Aorta (tissue), 5 donors: ENCODE results near the gene SSR1. TPM values are rescaled to one million over a fixed set of nuclear protein-coding genes. Genes with fewer than 3 reads are reported as not detected.
A peak's percentile ranks its signal among the peaks of the same experiment; 100 is the strongest.

Experiments used
- ATAC-seq: fragments of 200-7000 bp; cut with Tn5 transposase; one replicate; pipeline ENCODE4 v1.9.1; 2022; ENCODE audit warnings: moderate library complexity; ENCODE audit not compliant: low FRiP score
- DNase-seq, 2 donors: peaks; one replicate each; pipeline ENCODE4 v3.0.0-alpha.2; 2020
- H3K27ac ChIP-seq, 2 donors: one replicate each; pipeline ENCODE4 v1.5.1; 2013; ENCODE audit warnings: low read length in 2 of 2, mild to moderate bottlenecking in 2 of 2, moderate library complexity in 2 of 2, control low read depth in 1 of 2, inconsistent platforms in 1 of 2, low read depth in 1 of 2
- H3K27me3 ChIP-seq, 2 donors: one replicate each; pipeline ENCODE4 v1.6.1; 2013; ENCODE audit warnings: control low read depth in 1 of 2, low read length in 1 of 2, mild to moderate bottlenecking in 1 of 2, moderate library complexity in 1 of 2; ENCODE audit not compliant: insufficient read depth in 2 of 2, control insufficient read depth in 1 of 2
- H3K36me3 ChIP-seq, 2 donors: one replicate each; pipeline ENCODE4 v1.6.1; 2013; ENCODE audit warnings: control low read depth in 1 of 2, low read length in 1 of 2, mild to moderate bottlenecking in 1 of 2; ENCODE audit not compliant: insufficient read depth in 2 of 2, control insufficient read depth in 1 of 2
- H3K4me1 ChIP-seq, 2 donors: one replicate each; pipeline ENCODE4 v1.6.1; 2013; ENCODE audit warnings: low read length in 2 of 2, control low read depth in 1 of 2, mild to moderate bottlenecking in 1 of 2, moderate library complexity in 1 of 2; ENCODE audit not compliant: insufficient read depth in 2 of 2, control insufficient read depth in 1 of 2
- H3K4me3 ChIP-seq, 2 donors: one replicate each; pipeline ENCODE4 v1.5.1; 2013; ENCODE audit warnings: low read length in 2 of 2, control low read depth in 1 of 2, mild to moderate bottlenecking in 1 of 2
- H3K9me3 ChIP-seq: one replicate; pipeline ENCODE4 v1.6.1; 2013; ENCODE audit warnings: mild to moderate bottlenecking, low read length; ENCODE audit not compliant: control insufficient read depth
- WGBS, 2 donors: extraction: QIAGEN DNeasy Blood & Tissue Kit; methylation state at CpG; one replicate each; pipeline ENCODE4 v1.1.7; 2013; 5-methylcytosine and 5-hydroxymethylcytosine counted together
- intact Hi-C, 2 donors: fragments of 100-400 bp; cut with DNase I; formaldehyde crosslinking; loops; one replicate each; pipeline versions ENCODE4 v1.14.2 to v1.15.0; 2022
- polyA plus RNA-seq, 2 donors: library from polyadenylated mRNA; stranded (reverse); fragments of 200-250 nt; gene quantifications; one replicate each; pipeline ENCODE4 v1.2.3, GENCODE V29; 2013
- total RNA-seq, 2 donors: library from RNA; stranded (reverse); fragmentation: NEBNext Ultra II Directional; extraction: Animal tissue kit (Norgen Biotek cat#: 25700); gene quantifications; one replicate each; pipeline ENCODE4 v1.2.1, GENCODE V29; 2021
- donor health status: healthy with polysubstance abuse.
- donor health status: Bipolar disorder and iron deficiency.
- donor health status: DM: no; HTN: no; CAD: no.
- donor health status: DM: no; HTN: no; CAD: no.
- donor health status: DM: yes; HTN: yes; CAD: no.

Gene SSR1
- total and polyA plus RNA-seq, 4 donors, result 32.9 to 125 (median 76.7) TPM

DNA sequence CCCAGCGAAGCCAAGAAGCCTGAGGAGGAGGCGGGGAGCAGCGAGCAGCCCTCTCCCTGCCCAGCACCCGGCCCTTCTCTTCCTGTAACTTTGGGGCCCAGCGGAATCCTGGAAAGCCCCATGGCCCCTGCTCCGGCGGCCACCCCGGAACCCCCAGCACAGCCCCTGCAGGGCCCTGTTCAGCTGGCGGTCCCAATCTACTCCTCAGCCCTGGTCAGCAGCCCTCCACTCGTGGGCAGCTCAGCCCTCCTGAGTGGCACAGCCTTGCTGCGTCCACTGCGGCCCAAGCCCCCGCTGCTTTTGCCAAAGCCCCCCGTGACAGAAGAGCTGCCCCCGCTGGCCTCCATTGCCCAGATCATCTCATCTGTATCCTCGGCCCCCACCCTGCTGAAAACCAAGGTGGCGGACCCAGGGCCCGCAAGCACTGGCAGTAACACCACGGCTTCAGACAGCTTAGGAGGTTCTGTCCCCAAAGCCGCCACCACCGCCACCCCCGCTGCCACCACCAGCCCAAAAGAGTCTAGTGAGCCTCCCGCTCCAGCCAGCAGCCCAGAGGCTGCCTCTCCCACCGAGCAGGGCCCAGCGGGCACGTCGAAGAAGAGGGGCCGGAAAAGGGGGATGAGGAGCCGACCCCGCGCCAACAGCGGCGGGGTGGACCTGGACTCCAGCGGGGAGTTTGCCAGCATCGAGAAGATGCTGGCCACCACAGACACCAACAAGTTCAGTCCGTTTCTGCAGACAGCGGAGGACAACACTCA is 81.9 kb downstream of the SSR1 start:
- ATAC-seq (no peak), DNase-seq (no peak)
- Histone ChIP-seq H3K9me3 (no peaks in the 10 kb centered on the region), H3K27ac (no peak overlapping the region), H3K36me3 (peaks cover 7 to 10% of the 10 kb centered on the region in 2 donors), H3K27me3 (no peaks in the 10 kb centered on the region), H3K4me1 (no peaks in the 10 kb centered on the region), H3K4me3 (no peak overlapping the region)
- intact Hi-C loops, result no loop called here
- 95 to 96% methylated on average over 34 to 37 of the region's 37 CpGs for WGBS, 2 donors

DNA sequence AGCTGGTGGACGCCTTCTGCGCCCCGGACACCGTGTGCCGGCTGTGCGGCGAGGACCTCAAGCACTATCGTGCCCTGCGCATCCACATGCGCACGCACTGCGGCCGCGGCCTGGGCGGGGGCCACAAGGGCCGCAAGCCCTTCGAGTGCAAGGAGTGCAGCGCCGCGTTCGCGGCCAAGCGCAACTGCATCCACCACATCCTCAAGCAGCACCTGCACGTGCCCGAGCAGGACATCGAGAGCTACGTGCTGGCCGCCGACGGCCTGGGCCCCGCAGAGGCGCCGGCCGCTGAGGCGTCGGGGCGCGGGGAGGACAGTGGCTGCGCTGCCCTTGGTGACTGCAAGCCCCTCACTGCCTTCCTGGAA is 82.7 kb downstream of the SSR1 start:
- Histone ChIP-seq H3K27me3 (no peaks in the 10 kb centered on the region), H3K4me3 (no peak overlapping the region), H3K4me1 (no peaks in the 10 kb centered on the region), H3K36me3 (peaks cover 7 to 10% of the 10 kb centered on the region in 2 donors), H3K27ac (no peak overlapping the region), H3K9me3 (no peaks in the 10 kb centered on the region)
- DNase-seq (no peak), ATAC-seq (no peak)
- WGBS, 2 donors, result 98 to 99% methylated on average over 39 of the region's 39 CpGs
- intact Hi-C loops, result no loop called here

DNA sequence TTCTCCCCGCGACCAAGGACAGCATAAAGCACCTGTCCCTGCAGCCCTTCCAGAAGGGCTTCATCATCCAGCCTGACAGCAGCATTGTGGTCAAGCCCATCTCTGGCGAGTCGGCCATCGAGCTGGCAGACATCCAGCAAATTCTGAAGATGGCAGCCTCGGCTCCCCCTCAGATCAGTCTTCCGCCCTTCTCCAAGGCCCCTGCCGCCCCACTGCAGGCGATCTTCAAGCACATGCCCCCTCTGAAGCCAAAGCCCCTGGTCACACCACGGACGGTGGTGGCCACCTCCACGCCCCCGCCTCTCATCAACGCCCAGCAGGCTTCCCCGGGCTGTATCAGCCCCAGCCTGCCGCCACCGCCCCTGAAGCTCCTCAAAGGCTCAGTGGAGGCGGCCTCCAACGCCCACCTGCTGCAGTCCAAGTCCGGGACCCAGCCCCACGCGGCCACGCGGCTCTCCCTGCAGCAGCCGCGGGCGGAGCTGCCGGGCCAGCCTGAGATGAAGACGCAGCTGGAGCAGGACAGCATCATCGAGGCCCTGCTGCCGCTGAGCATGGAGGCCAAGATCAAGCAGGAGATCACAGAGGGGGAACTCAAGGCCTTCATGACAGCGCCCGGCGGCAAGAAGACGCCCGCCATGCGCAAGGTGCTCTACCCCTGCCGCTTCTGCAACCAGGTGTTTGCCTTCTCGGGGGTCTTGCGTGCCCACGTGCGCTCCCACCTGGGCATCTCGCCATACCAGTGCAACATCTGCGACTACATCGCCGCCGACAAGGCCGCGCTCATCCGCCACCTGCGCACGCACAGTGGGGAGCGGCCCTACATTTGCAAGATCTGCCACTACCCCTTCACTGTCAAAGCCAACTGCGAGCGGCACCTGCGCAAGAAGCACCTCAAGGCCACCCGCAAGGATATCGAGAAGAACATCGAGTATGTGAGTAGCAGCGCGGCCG is 83.3 kb downstream of the SSR1 start:
- Histone ChIP-seq H3K36me3 (peaks cover 10 to 11% of the 10 kb centered on the region in 2 donors), H3K9me3 (no peaks in the 10 kb centered on the region), H3K4me1 (no peaks in the 10 kb centered on the region), H3K27me3 (no peaks in the 10 kb centered on the region), H3K27ac (no peak overlapping the region), H3K4me3 (no peak overlapping the region)
- 93 to 95% methylated on average over 61 to 62 of the region's 62 CpGs for WGBS, 2 donors
- no peak for DNase-seq
- no peak for ATAC-seq
- intact Hi-C loops, result no loop called here

DNA sequence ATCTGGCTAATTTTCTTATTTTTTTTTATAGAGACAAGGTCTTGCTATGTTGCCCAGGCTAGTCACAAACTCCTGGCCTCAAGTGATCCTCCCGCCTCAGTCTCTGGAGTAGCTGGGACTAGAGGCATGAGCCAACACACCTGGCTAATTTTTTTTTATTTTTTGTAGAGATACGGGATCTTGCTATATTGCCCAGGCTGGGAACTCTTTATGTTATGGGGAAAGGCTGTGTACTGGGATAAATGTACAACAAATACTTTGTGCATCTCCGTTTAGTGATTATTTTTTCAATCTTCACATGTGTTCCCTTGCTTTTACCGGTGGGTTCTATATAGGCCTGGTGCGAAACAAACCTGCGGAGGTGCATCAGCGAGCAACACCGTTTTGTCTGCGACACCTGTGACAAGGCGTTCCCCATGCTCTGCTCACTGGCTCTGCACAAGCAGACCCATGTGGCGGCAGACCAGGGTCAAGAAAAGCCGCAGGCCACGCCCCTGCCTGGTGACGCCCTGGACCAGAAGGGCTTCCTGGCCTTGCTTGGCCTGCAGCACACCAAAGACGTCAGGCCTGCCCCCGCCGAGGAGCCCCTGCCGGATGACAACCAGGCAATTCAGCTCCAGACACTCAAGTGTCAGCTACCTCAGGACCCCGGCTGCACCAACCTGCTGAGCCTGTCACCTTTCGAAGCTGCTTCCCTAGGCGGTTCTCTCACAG is 84.2 kb downstream of the SSR1 start:
- Histone ChIP-seq H3K9me3 (no peaks in the 10 kb centered on the region), H3K27ac (no peak overlapping the region), H3K27me3 (no peaks in the 10 kb centered on the region), H3K4me1 (no peaks in the 10 kb centered on the region), H3K36me3 (peaks cover 10 to 11% of the 10 kb centered on the region in 2 donors), H3K4me3 (no peak overlapping the region)
- ATAC-seq (no peak), DNase-seq (no peak)
- intact Hi-C loops, result no loop called here
- WGBS, 2 donors, result 91 to 93% methylated on average over 21 of the region's 21 CpGs

DNA sequence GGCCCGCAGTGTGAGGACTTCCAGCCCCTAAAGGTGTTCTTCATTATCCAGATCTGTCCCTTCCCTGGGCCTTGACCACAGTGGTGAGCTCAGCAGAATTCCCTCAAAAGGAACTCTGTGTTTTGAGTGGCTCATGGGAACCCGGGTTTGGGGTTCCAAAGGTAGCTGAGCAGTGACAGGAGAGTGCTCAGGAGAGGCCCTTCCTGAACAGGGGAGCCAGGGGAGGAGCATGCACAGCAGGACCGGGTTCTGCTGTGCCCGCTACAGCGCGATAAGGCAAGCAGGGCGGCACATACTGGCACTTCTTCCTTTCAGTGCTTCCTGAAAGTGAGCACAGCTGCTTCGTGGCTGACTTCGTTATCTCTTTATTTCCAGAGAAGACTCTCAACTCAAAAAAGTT is 88.3 kb downstream of the SSR1 start:
- ATAC-seq (no peak), DNase-seq (no peak)
- intact Hi-C loops, result no loop called here
- Histone ChIP-seq H3K9me3 (no peaks in the 10 kb centered on the region), H3K27ac (no peak overlapping the region), H3K4me1 (no peaks in the 10 kb centered on the region), H3K36me3 (peaks cover 6 to 11% of the 10 kb centered on the region in 2 donors), H3K4me3 (no peak overlapping the region), H3K27me3 (no peaks in the 10 kb centered on the region)
- 82 to 86% methylated on average over 9 of the region's 9 CpGs for WGBS, 2 donors

DNA sequence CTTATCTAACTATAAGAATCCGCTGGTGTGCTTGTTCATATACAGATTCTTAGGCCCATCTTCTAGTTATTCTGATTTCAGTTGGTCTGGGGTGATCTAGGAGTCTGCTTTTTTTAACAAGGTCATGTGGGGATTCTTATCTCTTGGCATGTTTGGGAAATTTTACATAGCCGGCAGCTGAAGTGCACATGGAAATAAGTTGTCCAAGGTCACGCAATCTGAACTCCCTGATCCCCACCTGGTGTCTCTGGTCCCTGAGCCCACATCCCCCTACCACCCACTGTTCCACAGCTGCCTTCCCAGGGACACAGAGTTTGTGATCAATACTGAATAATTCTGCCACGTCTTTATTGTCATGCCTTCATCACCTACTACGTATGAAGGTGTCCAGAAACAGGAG is 90.8 kb downstream of the SSR1 start:
- no peak overlapping the region for H3K4me3 ChIP-seq
- intact Hi-C loops, result no loop called here
- H3K4me1 ChIP-seq, result no peaks in the 10 kb centered on the region
- no peak overlapping the region for H3K27ac ChIP-seq
- H3K27me3 ChIP-seq, result no peaks in the 10 kb centered on the region
- ATAC-seq, result no peak
- WGBS, 2 donors, result 76 to 78% methylated on average over 5 of the region's 5 CpGs
- no peaks in the 10 kb centered on the region for H3K9me3 ChIP-seq
- H3K36me3 ChIP-seq, result peaks cover 0 to 3% of the 10 kb centered on the region in 2 donors
- DNase-seq, result no peak

DNA sequence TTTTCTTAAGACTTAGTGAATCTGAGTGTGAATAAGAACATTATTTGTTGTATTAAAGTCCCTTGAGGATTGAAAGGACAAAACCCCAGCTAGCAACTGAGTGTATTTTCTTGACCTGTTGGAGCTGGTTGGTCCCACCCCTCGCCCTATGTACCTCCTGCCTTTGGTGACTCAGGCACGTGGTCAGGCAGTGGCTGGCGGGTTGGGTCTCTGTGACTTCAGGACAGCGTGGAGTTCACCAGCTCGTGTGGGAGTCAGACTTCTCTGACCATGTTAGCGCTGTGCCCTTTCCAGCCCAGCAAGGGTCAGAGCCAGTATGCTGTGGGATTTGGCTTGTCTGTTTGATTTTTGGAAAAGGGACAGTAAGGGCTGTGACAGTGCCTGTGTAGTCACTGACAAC is 93.7 kb downstream of the SSR1 start:
- H3K27ac ChIP-seq, result no peak overlapping the region
- WGBS, 2 donors, result 77 to 80% methylated on average over 6 of the region's 6 CpGs
- no peak overlapping the region for H3K4me3 ChIP-seq
- DNase-seq, result no peak
- no peaks in the 10 kb centered on the region for H3K27me3 ChIP-seq
- no peaks in the 10 kb centered on the region for H3K4me1 ChIP-seq
- intact Hi-C loops, result no loop called here
- peak; percentile 55 for ATAC-seq
- no peaks in the 10 kb centered on the region for H3K9me3 ChIP-seq
- H3K36me3 ChIP-seq, result no peaks in the 10 kb centered on the region

DNA sequence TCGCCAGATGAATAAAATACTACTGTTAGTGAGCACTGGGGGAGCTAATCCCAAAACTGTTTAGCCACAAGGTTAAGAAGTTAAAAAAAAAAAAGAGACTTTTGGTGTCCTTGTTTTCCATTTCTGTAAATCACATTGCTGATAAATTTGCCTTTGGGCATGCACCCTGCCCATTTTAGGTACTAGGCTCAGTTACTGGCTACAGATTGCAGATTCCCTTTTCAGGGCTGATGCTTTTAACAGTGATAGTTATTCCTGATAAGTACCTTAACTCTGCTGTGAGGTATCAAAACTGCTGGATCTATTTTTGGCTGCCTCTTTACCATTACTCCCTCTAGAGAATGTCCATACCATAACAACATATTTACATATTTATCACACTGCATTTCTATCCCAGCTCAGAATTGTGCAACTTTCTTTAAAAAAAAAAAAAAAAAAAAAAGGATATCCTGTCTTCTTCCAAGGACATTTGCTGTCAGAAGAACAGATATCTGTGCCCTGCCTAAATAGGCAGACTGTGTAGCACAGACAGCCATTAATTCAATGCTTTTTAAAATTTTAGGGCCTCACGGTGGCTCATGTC is 94.5 kb downstream of the SSR1 start:
- H3K36me3 ChIP-seq, result no peaks in the 10 kb centered on the region
- no peaks in the 10 kb centered on the region for H3K9me3 ChIP-seq
- DNase-seq, result no peak
- H3K4me1 ChIP-seq, result no peaks in the 10 kb centered on the region
- intact Hi-C loops, result no loop called here
- no peak for ATAC-seq
- H3K27ac ChIP-seq, result no peak overlapping the region
- no peaks in the 10 kb centered on the region for H3K27me3 ChIP-seq
- 91 to 93% methylated on average over 2 of the region's 2 CpGs for WGBS, 2 donors
- no peak overlapping the region for H3K4me3 ChIP-seq
